ENCODE data around the gene DDX42.

DNA sequence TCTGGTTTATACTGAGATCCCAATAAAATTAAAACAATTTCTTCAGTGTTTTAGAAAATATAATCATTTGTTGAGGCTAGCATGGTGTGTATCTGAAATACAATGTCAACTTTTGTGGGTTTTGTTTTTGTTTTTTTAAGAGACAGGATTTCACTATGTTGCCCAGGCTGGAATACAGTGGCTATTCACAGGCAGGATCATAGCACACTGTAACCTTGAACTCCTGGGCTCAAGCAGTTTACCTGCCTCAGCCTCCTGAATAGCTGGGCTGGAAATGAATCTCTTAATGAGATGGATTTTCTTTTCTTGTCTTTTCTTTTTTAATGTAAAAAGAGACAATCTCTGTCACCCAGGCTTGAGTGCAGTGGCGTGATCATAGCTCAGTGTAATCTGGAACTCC lies 12.1 kb downstream of the DDX42 start:
- TF ChIP-seq, protein P1, sequence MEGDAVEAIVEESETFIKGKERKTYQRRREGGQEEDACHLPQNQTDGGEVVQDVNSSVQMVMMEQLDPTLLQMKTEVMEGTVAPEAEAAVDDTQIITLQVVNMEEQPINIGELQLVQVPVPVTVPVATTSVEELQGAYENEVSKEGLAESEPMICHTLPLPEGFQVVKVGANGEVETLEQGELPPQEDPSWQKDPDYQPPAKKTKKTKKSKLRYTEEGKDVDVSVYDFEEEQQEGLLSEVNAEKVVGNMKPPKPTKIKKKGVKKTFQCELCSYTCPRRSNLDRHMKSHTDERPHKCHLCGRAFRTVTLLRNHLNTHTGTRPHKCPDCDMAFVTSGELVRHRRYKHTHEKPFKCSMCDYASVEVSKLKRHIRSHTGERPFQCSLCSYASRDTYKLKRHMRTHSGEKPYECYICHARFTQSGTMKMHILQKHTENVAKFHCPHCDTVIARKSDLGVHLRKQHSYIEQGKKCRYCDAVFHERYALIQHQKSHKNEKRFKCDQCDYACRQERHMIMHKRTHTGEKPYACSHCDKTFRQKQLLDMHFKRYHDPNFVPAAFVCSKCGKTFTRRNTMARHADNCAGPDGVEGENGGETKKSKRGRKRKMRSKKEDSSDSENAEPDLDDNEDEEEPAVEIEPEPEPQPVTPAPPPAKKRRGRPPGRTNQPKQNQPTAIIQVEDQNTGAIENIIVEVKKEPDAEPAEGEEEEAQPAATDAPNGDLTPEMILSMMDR (IDR thresholded peaks at IDR 0.05; ENCODE audit: poor library complexity, severe bottlenecking), result no peak
- TF ChIP-seq EZH2 (IDR thresholded peaks at IDR 0.05; ENCODE audit: borderline replicate concordance, insufficient read depth, low read length, poor library complexity, severe bottlenecking) (no peak), POLR2AphosphoS5 (IDR thresholded peaks at IDR 0.05) (no peak), SMC3 (conservative IDR thresholded peaks at IDR 0.05; ENCODE audit: poor library complexity) (no peak)
